GM23338 (cell line): Measurements from ENCODE around the gene SDC3. TPM values are rescaled to one million over a fixed set of nuclear protein-coding genes. Genes with fewer than 3 reads are reported as not detected.

ENCODE experiments used
- ATAC-seq: fragments of 200-7000 bp; cut with Tn5 transposase; 3 replicates; pipeline ENCODE4 v1.9.1; 2020
- DNase-seq: peaks from one replicate; pipeline ENCODE4 v3.0.0-alpha.2; 2015; ENCODE audit warnings: low spot score
- H2AFZ ChIP-seq: fragments of 200-600 bp; sonication (generic); 2 replicates; pipeline ENCODE4 v1.8.0; 2016; ENCODE audit warnings: antibody characterized with exemption, mild to moderate bottlenecking, moderate library complexity
- H3F3A ChIP-seq: fragments of 200-600 bp; sonication (generic); replicated peaks from 2 replicates; pipeline ENCODE4 v1.8.0; 2017; ENCODE audit warnings: antibody characterized with exemption, mixed run types, low read depth
- H3K27ac ChIP-seq: fragments of 200-600 bp; sonication (generic); 2 replicates; pipeline ENCODE4 v1.6.1; 2016; ENCODE audit warnings: low read depth
- H3K27me3 ChIP-seq: fragments of 200-600 bp; sonication (generic); 2 replicates; pipeline ENCODE4 v1.8.0; 2016; ENCODE audit warnings: mild to moderate bottlenecking, mixed run types, moderate library complexity; ENCODE audit not compliant: insufficient read depth
- H3K36me3 ChIP-seq: fragments of 200-600 bp; sonication (generic); 2 replicates; pipeline ENCODE4 v1.8.0; 2016; ENCODE audit warnings: mild to moderate bottlenecking; ENCODE audit not compliant: insufficient read depth
- H3K4me1 ChIP-seq: fragments of 200-600 bp; sonication (generic); 2 replicates; pipeline ENCODE4 v1.8.0; 2016; ENCODE audit warnings: mild to moderate bottlenecking, moderate library complexity; ENCODE audit not compliant: insufficient read depth
- H3K4me2 ChIP-seq: fragments of 200-600 bp; sonication (generic); 2 replicates; pipeline ENCODE4 v1.7.1; 2017; ENCODE audit warnings: mixed run types
- H3K4me3 ChIP-seq: fragments of 200-600 bp; sonication (generic); 2 replicates; pipeline ENCODE4 v1.6.1; 2016; ENCODE audit warnings: mixed run types
- H3K79me2 ChIP-seq: fragments of 200-600 bp; sonication (generic); replicated peaks from 2 replicates; pipeline ENCODE4 v1.8.0; 2017; ENCODE audit warnings: mild to moderate bottlenecking; ENCODE audit not compliant: insufficient read depth
- H3K9me2 ChIP-seq: fragments of 200-600 bp; sonication (generic); 2 replicates; pipeline ENCODE4 v1.8.0; 2017; ENCODE audit not compliant: insufficient read depth
- H4K20me1 ChIP-seq: fragments of 200-600 bp; sonication (generic); replicated peaks from 2 replicates; pipeline ENCODE4 v1.8.0; 2017; ENCODE audit warnings: mild to moderate bottlenecking; ENCODE audit not compliant: insufficient read depth
- H3K27ac Mint-ChIP-seq: 2 replicates; pipeline ENCODE4 v1.8.0; 2020; ENCODE audit warnings: inconsistent platforms, mild to moderate bottlenecking, moderate library complexity, mixed read lengths
- H3K27me3 Mint-ChIP-seq: 3 replicates; pipeline ENCODE4 v1.8.0; 2022; ENCODE audit warnings: low read depth, mild to moderate bottlenecking, moderate library complexity, mixed read lengths, inconsistent platforms; ENCODE audit not compliant: insufficient read depth, poor library complexity
- H3K36me3 Mint-ChIP-seq: 3 replicates; pipeline ENCODE4 v1.8.0; 2021; ENCODE audit warnings: low read depth, mild to moderate bottlenecking, inconsistent platforms, moderate library complexity, mixed read lengths
- H3K4me1 Mint-ChIP-seq: 3 replicates; pipeline ENCODE4 v1.8.0; 2020; ENCODE audit warnings: mild to moderate bottlenecking, inconsistent platforms, mixed read lengths
- H3K4me3 Mint-ChIP-seq: 3 replicates; pipeline ENCODE4 v1.8.0; 2021; ENCODE audit warnings: moderate library complexity, mild to moderate bottlenecking, inconsistent platforms, mixed read lengths
- H3K9me3 Mint-ChIP-seq: 3 replicates; pipeline ENCODE4 v1.8.0; 2020; ENCODE audit warnings: moderate library complexity, mild to moderate bottlenecking, inconsistent platforms, mixed read lengths
- CREB1 ChIP-seq: fragments of 250-450 bp; sonication (Bioruptor Pico); IDR thresholded peaks from 2 replicates; pipeline ENCODE4 v1.5.0; 2020; ENCODE audit warnings: low read depth, mild to moderate bottlenecking, moderate library complexity
- JUNB ChIP-seq: IDR thresholded peaks from one replicate; pipeline ENCODE4 v1.6.1; 2016; ENCODE audit warnings: antibody characterized with exemption; ENCODE audit not compliant: unreplicated experiment
- NANOG ChIP-seq: IDR thresholded peaks from 2 replicates; pipeline ENCODE4 v1.6.1; 2016; ENCODE audit warnings: antibody characterized with exemption, borderline replicate concordance
- POLR2AphosphoS5 ChIP-seq: IDR thresholded peaks from 2 replicates; pipeline ENCODE4 v1.6.1; 2016; ENCODE audit warnings: antibody characterized with exemption, low read depth
- STAT1 ChIP-seq: IDR thresholded peaks from one replicate; pipeline ENCODE4 v1.6.1; 2016; ENCODE audit warnings: antibody characterized with exemption; ENCODE audit not compliant: unreplicated experiment
- ZNF114 ChIP-seq: fragments of 250-450 bp; sonication (Bioruptor Pico); IDR thresholded peaks from 2 replicates; pipeline ENCODE4 v1.5.0; 2020; ENCODE audit warnings: mild to moderate bottlenecking, moderate library complexity
- ZNF462 ChIP-seq: fragments of 250-450 bp; sonication (Bioruptor Pico); IDR thresholded peaks from 2 replicates; pipeline ENCODE4 v1.5.0; 2020; ENCODE audit warnings: mild to moderate bottlenecking, moderate library complexity
- polyA plus RNA-seq: library from polyadenylated mRNA; unstranded; fragments of >200 nt; fragmentation: Nextera tagmentation; extraction: Ambion mirVana; gene quantifications from 2 replicates; pipeline ENCODE4 v1.2.1, GENCODE V29; 2016
- total RNA-seq: library from RNA; depleted of rRNA; stranded (reverse); fragments of >200 nt; shearing (Covaris generic); gene quantifications from 2 replicates; pipeline ENCODE4 v1.2.3, GENCODE V29; 2014
- TF ChIP-seq, protein P1 (sequence below): IDR thresholded peaks from 2 replicates; pipeline ENCODE4 v1.6.1; 2016; ENCODE audit warnings: antibody characterized with exemption

SDC3 gene
- total and polyA plus RNA-seq, 2 experiments from 2014 or later, result 5.2 to 29.7 TPM

- no peak for TF ChIP-seq ZNF462 (CRISPR knock-in tag)
Observed at GRCh38 chr1:30894508-30894973, 14.0 kb downstream of the SDC3 start (continued).

DNA sequence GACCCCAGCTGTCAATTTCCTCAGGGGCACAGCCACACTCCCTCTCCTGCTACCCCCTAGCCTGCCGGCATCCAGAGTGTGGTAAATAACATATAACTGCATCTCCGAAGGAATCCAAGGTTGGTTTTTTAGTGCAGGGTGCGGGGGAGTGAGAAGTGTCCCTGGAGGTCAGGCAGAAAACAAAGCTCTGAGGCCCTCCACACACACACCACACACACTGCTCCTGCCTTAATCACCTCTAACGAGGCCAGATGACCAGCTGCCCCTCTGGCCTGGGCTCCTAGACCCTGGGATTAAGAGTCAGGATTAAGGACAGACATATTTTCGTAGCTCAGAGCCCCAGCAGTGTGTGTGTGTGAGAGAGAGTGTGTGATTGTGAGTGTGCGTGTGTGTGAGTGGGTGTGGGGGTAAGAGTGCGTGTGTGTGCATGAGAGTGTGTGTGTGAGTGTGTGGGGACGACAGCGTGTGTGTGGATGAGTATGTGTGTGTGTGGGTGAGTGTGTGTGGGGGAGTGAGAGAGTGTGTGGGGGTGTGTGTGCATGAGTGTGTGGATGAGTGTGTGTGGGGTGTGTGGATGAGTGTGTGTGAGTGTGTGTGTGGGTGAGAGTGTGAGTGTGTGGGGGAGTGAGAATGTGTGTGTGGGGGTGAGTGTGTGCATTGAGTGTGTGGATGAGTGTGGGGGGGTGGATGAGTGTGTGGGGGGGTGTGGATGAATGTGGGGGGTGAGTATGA is 14.6 kb downstream of the SDC3 start:
- H3K4me2 ChIP-seq, result no peak overlapping the region
- H3K4me3 ChIP-seq, result no peak overlapping the region
- no peaks in the 10 kb centered on the region for H3K9me2 ChIP-seq
- Mint-ChIP-seq H3K27me3 (peaks cover 6% of the 10 kb centered on the region), H3K4me1 (peaks cover 19% of the 10 kb centered on the region), H3K36me3 (no peaks in the 10 kb centered on the region), H3K9me3 (no peaks in the 10 kb centered on the region; the same call in 2 of the 3 replicates), H3K4me3 (no peak overlapping the region), H3K27ac (no peak overlapping the region; the same call in 1 of the 2 replicates)
- H3K27me3 ChIP-seq, result no peaks in the 10 kb centered on the region
- H3K79me2 ChIP-seq, result no peaks in the 10 kb centered on the region
- H4K20me1 ChIP-seq, result peaks cover 2% of the 10 kb centered on the region; the same call in 1 of the 2 replicates
- H3K27ac ChIP-seq, result no peak overlapping the region
- H2AFZ ChIP-seq, result no peak overlapping the region
- peaks cover 3% of the 10 kb centered on the region; the same call in 1 of the 2 replicates for H3K4me1 ChIP-seq
- ATAC-seq, result no peak
- no peaks in the 10 kb centered on the region for H3K36me3 ChIP-seq
- H3F3A ChIP-seq, result no peaks in the 10 kb centered on the region
- DNase-seq, result no peak
- no peak for TF ChIP-seq STAT1
- no peak for TF ChIP-seq ZNF462 (CRISPR knock-in tag)
- TF ChIP-seq, protein P1, sequence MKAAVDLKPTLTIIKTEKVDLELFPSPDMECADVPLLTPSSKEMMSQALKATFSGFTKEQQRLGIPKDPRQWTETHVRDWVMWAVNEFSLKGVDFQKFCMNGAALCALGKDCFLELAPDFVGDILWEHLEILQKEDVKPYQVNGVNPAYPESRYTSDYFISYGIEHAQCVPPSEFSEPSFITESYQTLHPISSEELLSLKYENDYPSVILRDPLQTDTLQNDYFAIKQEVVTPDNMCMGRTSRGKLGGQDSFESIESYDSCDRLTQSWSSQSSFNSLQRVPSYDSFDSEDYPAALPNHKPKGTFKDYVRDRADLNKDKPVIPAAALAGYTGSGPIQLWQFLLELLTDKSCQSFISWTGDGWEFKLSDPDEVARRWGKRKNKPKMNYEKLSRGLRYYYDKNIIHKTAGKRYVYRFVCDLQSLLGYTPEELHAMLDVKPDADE, result no peak
- no peak for TF ChIP-seq NANOG
- no peak for TF ChIP-seq CREB1 (CRISPR knock-in tag)
- no peak for TF ChIP-seq POLR2AphosphoS5
- no peak for TF ChIP-seq JUNB
- TF ChIP-seq ZNF114 (CRISPR knock-in tag), result no peak
